Smooth muscle cell (in vitro differentiated cells): Measurements from ENCODE around the gene C1orf216. TPM values are rescaled to one million over a fixed set of nuclear protein-coding genes. Genes with fewer than 3 reads are reported as not detected.
A peak's percentile ranks its signal among the peaks of the same experiment; 100 is the strongest.
"Not testable (repeated sequence)": the region's sequence is repeated elsewhere in the genome, so short reads cannot be mapped to it uniquely, and the experiment has no call there.

ENCODE experiments used
- DNase-seq: peaks from one replicate; lab custom pipeline; 2025; ENCODE audit not compliant: unreplicated experiment; lab: John Stamatoyannopoulos, UW
- H2AFZ ChIP-seq: fragments of 200-600 bp; sonication (generic); 2 replicates; pipeline ENCODE4 v1.6.0; 2016; ENCODE audit warnings: antibody characterized with exemption, low read depth, mild to moderate bottlenecking
- H3F3A ChIP-seq: fragments of 200-600 bp; sonication (generic); 2 replicates; pipeline ENCODE4 v1.6.0; 2017; ENCODE audit warnings: antibody characterized with exemption, low read depth
- H3K27ac ChIP-seq: fragments of 200-600 bp; sonication (generic); 2 replicates; pipeline ENCODE4 v1.5.1; 2016; ENCODE audit warnings: low read depth, mild to moderate bottlenecking
- H3K27me3 ChIP-seq: fragments of 200-600 bp; sonication (generic); 2 replicates; pipeline ENCODE4 v1.6.1; 2016; ENCODE audit warnings: low read depth, mild to moderate bottlenecking
- H3K36me3 ChIP-seq: fragments of 200-600 bp; sonication (generic); 2 replicates; pipeline ENCODE4 v1.5.1; 2016; ENCODE audit warnings: low read depth
- H3K4me1 ChIP-seq: fragments of 200-600 bp; sonication (generic); 2 replicates; pipeline ENCODE4 v1.5.1; 2016; ENCODE audit warnings: low read depth
- H3K4me2 ChIP-seq: fragments of 200-600 bp; sonication (generic); 2 replicates; pipeline ENCODE4 v1.6.0; 2016; ENCODE audit warnings: mild to moderate bottlenecking
- H3K4me3 ChIP-seq: fragments of 200-600 bp; sonication (generic); 2 replicates; pipeline ENCODE4 v1.5.1; 2016; ENCODE audit warnings: mild to moderate bottlenecking
- H3K79me2 ChIP-seq: fragments of 200-600 bp; sonication (generic); 2 replicates; pipeline ENCODE4 v1.6.0; 2016; ENCODE audit warnings: low read depth, mild to moderate bottlenecking
- H3K9ac ChIP-seq: fragments of 200-600 bp; sonication (generic); 2 replicates; pipeline ENCODE4 v1.6.0; 2016; ENCODE audit warnings: low read depth
- H3K9me3 ChIP-seq: fragments of 200-600 bp; sonication (generic); replicated peaks from 2 replicates; pipeline ENCODE4 v1.5.1; 2016; ENCODE audit warnings: low read depth
- H4K20me1 ChIP-seq: fragments of 200-600 bp; sonication (generic); 2 replicates; pipeline ENCODE4 v1.6.0; 2016; ENCODE audit warnings: low read depth
- CTCF ChIP-seq: fragments of 200-600 bp; sonication (generic); IDR thresholded peaks from 2 replicates; pipeline ENCODE4 v1.5.1; 2017; ENCODE audit warnings: borderline replicate concordance, mild to moderate bottlenecking, antibody characterized with exemption; ENCODE audit not compliant: insufficient read depth, poor library complexity, severe bottlenecking
- WGBS: methylation state at CpG from one replicate; pipeline ENCODE4 v1.1.7; 2016; ENCODE audit warnings: low lambda C conversion rate; 5-methylcytosine and 5-hydroxymethylcytosine counted together
- polyA plus RNA-seq: library from polyadenylated mRNA; unstranded; fragments of >200 nt; fragmentation: Nextera tagmentation; extraction: Ambion mirVana; gene quantifications from 2 replicates; pipeline ENCODE4 v1.2.1, GENCODE V29; 2016
- total RNA-seq: library from RNA; depleted of rRNA; stranded (reverse); fragments of >200 nt; gene quantifications from 2 replicates; pipeline ENCODE4 v1.2.3, GENCODE V29; 2014

Gene C1orf216
- total and polyA plus RNA-seq, 2 experiments from 2014 or later: 7.5 to 9.4 TPM

DNA sequence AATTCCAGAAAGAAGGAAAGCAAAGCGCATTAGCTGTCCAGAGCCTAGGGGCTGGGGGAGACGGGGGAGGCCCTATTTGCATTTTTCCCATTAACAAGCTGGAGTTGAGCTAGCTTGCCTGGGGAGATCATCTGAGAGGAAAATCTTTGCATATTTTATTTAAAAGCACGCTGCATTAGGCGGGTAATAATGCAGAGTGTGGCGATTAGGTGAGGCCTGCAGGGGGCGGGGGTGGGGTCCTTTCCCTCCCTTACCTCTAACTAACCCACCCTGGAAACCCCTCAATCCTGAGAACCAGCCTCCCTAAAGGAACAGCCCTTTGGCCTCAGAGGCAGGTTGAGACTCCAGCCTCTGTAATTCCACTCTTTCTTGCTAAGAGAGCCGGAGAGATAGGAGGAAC lies 16.2 kb downstream of the C1orf216 start:
- no peak overlapping the region for H3K9ac ChIP-seq
- no peak overlapping the region for H3K27ac ChIP-seq
- no peaks in the 10 kb centered on the region for H3F3A ChIP-seq
- H3K4me1 ChIP-seq: peaks cover 14% of the 10 kb centered on the region
- WGBS: 17% methylated on average over 7 of the region's 7 CpGs
- no peak overlapping the region for H3K4me3 ChIP-seq
- H4K20me1 ChIP-seq: no peaks in the 10 kb centered on the region
- H2AFZ ChIP-seq: no peak overlapping the region
- no peak for TF ChIP-seq CTCF
- no peaks in the 10 kb centered on the region for H3K9me3 ChIP-seq
- H3K27me3 ChIP-seq: no peaks in the 10 kb centered on the region
- H3K4me2 ChIP-seq: no peak overlapping the region
- no peaks in the 10 kb centered on the region for H3K36me3 ChIP-seq
- H3K79me2 ChIP-seq: no peaks in the 10 kb centered on the region
- no peak for DNase-seq

DNA sequence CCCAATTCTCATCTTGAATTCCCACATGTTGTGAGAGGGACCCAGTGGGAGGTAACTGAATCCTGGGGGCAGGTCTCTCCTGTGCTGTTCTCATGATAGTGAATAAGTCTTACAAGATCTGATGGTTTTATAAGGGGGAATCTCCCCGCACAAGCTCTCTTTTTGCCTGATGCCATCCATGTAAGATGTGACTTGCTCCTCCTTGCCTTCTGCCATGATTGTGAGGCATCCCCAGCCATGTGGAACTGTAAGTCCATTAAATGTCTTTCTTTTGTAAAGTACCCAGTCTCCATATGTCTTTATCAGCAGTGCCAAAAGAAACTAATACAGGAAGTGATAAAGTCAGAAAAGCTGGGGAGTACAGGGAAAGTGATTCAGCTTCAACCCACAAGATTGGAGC lies 19.5 kb downstream of the C1orf216 start:
- not testable (repeated sequence) for H3K9ac ChIP-seq, H3K27me3 ChIP-seq, H4K20me1 ChIP-seq, H3K9me3 ChIP-seq, H3K79me2 ChIP-seq, H3F3A ChIP-seq, H3K27ac ChIP-seq, H3K4me3 ChIP-seq, H3K4me1 ChIP-seq, H3K36me3 ChIP-seq, DNase-seq
- peak overlapping the region; percentile 81 for H3K4me2 ChIP-seq
- H2AFZ ChIP-seq: peak overlapping the region; percentile 82
- WGBS: 96% methylated on average over 1 of the region's 1 CpG

DNA sequence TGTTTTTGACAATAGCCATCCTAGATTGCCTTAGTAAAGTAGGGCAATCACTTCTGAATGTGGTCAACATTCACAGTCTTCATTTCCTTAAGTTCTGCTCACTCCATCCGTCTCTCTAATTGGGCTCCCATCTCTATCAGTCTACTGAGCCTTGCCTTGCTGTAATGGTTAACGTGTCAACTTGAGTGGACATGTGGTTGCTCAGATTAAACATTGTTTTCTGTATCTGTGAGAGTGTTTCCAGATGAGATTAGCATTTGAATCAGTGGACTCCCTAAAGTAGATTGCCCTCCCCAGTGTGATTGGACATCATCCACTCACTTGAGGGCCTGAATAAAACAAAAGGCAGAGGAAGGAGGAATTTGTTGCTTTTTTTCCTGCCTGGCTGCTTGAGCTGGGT lies 26.4 kb downstream of the C1orf216 start:
- Histone ChIP-seq H3K79me2 (no peaks in the 10 kb centered on the region), H3K27ac (no peak overlapping the region), H3F3A (no peaks in the 10 kb centered on the region), H3K27me3 (peaks cover 6% of the 10 kb centered on the region), H3K4me2 (no peak overlapping the region), H4K20me1 (no peaks in the 10 kb centered on the region), H3K4me1 (peaks cover 8% of the 10 kb centered on the region), H3K9ac (no peak overlapping the region), H3K36me3 (no peaks in the 10 kb centered on the region), H3K9me3 (no peaks in the 10 kb centered on the region), H3K4me3 (no peak overlapping the region), H2AFZ (no peak overlapping the region)
- WGBS: 87% methylated on average over 2 of the region's 2 CpGs
- DNase-seq: no peak
- TF ChIP-seq CTCF: no peak

DNA sequence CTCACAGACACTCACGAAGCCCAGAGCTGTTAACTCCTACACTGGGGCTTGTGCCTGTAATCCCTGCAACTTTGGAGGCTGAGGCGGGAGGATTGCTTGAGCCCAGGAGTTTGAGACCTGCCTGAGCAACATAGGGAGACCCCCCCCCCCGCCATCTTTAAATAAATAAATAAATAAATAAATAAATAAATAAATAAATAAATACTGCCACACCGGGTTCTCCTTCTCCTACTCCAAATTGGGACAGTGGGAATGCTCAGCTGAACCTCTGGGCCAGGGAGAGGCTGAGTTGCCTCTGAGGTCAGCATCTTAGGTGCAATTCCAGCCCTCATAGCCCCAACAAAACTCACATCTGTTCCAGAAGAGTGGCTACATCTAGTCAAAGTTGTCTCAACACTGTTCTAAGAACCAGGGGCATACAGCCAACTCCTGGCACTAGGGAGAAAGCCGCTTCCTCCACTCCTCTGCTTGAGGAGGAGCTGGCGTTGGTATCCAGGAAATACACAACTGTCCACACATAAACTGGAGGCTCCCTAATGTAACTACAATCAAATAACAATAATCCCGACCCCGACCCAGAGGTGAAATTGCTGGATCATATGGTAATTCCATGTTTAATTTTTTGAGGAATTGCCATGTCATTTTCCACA lies 27.0 kb downstream of the C1orf216 start:
- H3K4me2 ChIP-seq: no peak overlapping the region
- H4K20me1 ChIP-seq: no peaks in the 10 kb centered on the region
- DNase-seq: no peak
- no peak for TF ChIP-seq CTCF
- H3K79me2 ChIP-seq: no peaks in the 10 kb centered on the region
- H2AFZ ChIP-seq: no peak overlapping the region
- H3F3A ChIP-seq: no peaks in the 10 kb centered on the region
- peaks cover 6% of the 10 kb centered on the region for H3K27me3 ChIP-seq
- no peak overlapping the region for H3K9ac ChIP-seq
- WGBS: 82% methylated on average over 8 of the region's 8 CpGs
- no peak overlapping the region for H3K4me3 ChIP-seq
- H3K9me3 ChIP-seq: no peaks in the 10 kb centered on the region
- peaks cover 8% of the 10 kb centered on the region for H3K4me1 ChIP-seq
- H3K36me3 ChIP-seq: no peaks in the 10 kb centered on the region
- H3K27ac ChIP-seq: no peak overlapping the region
